WTC11 (cell line): ENCODE measurements around the gene ATP2B2. TPM values are rescaled to one million over a fixed set of nuclear protein-coding genes. Genes with fewer than 3 reads are reported as not detected.

Experiments used
- ATAC-seq: fragments of 200-7000 bp; cut with Tn5 transposase; 2 replicates; pipeline ENCODE4 v1.10.0; 2021; ENCODE audit warnings: mild to moderate bottlenecking, moderate library complexity
- CTCF ChIA-PET: fragments of 300-600 bp; sonication (Branson Sonifier 250); formaldehyde crosslinking; loops from one replicate; lab custom pipeline; 2021; ENCODE audit warnings: antibody characterized with exemption; lab: Charles Lee
- POLR2A ChIA-PET: fragments of 350-600 bp; sonication (Branson Sonifier 250); formaldehyde crosslinking; loops from one replicate; lab custom pipeline; 2021; ENCODE audit warnings: antibody characterized with exemption; lab: Charles Lee
- DNase-seq: peaks from one replicate; pipeline ENCODE4 v3.0.0; 2021; ENCODE audit warnings: low spot score
- H3K27ac Mint-ChIP-seq: 2 replicates; pipeline ENCODE4 v1.8.0; 2021; ENCODE audit warnings: mixed read lengths
- H3K27me3 Mint-ChIP-seq: 2 replicates; pipeline ENCODE4 v1.8.0; 2021; ENCODE audit warnings: low read depth, mild to moderate bottlenecking, moderate library complexity, mixed read lengths
- H3K36me3 Mint-ChIP-seq: 2 replicates; pipeline ENCODE4 v1.8.0; 2021; ENCODE audit warnings: mixed read lengths
- H3K4me1 Mint-ChIP-seq: 2 replicates; pipeline ENCODE4 v1.8.0; 2022; ENCODE audit warnings: mixed read lengths
- H3K4me3 Mint-ChIP-seq: 2 replicates; pipeline ENCODE4 v1.8.0; 2021; ENCODE audit warnings: mild to moderate bottlenecking, moderate library complexity, mixed read lengths
- H3K9me3 Mint-ChIP-seq: 2 replicates; pipeline ENCODE4 v1.8.0; 2021; ENCODE audit warnings: mixed read lengths
- ATF1 ChIP-seq: sonication (generic); formaldehyde crosslinking; IDR thresholded peaks from 2 replicates; pipeline ENCODE4 v1.8.1; 2023; ENCODE audit warnings: mild to moderate bottlenecking, moderate library complexity, missing genetic modification reagents
- CREM ChIP-seq: sonication (generic); formaldehyde crosslinking; IDR thresholded peaks from 2 replicates; pipeline ENCODE4 v1.8.1; 2022; ENCODE audit warnings: mild to moderate bottlenecking, missing genetic modification reagents, moderate library complexity
- CTCF ChIP-seq: fragments of 200-600 bp; IDR thresholded peaks from 2 replicates; pipeline ENCODE4 v1.8.0; 2022; ENCODE audit warnings: antibody characterized with exemption
- ETV6 ChIP-seq: sonication (generic); formaldehyde crosslinking; IDR thresholded peaks from 2 replicates; pipeline ENCODE4 v1.8.1; 2022; ENCODE audit warnings: mild to moderate bottlenecking, missing genetic modification reagents
- FOXJ3 ChIP-seq: sonication (generic); formaldehyde crosslinking; IDR thresholded peaks from 2 replicates; pipeline ENCODE4 v1.9.0; 2021; ENCODE audit warnings: missing genetic modification reagents, mild to moderate bottlenecking, borderline replicate concordance
- FOXP4 ChIP-seq: sonication (generic); formaldehyde crosslinking; IDR thresholded peaks from 2 replicates; pipeline ENCODE4 v1.8.0; 2022; ENCODE audit warnings: mild to moderate bottlenecking, missing genetic modification reagents
- GTF2I ChIP-seq: fragments of 250-450 bp; sonication (Bioruptor Pico); conservative IDR thresholded peaks from 2 replicates; pipeline ENCODE4 v1.4.0; 2021; ENCODE audit warnings: mild to moderate bottlenecking
- HMGA2 ChIP-seq: fragments of 250-450 bp; sonication (Bioruptor Pico); IDR thresholded peaks from 2 replicates; pipeline ENCODE4 v1.4.0; 2021; ENCODE audit warnings: mild to moderate bottlenecking, moderate library complexity
- HMGXB4 ChIP-seq: sonication (generic); formaldehyde crosslinking; IDR thresholded peaks from 2 replicates; pipeline ENCODE4 v1.8.1; 2023; ENCODE audit warnings: mild to moderate bottlenecking, moderate library complexity, missing genetic modification reagents
- IRF1 ChIP-seq: sonication (generic); formaldehyde crosslinking; IDR thresholded peaks from 2 replicates; pipeline ENCODE4 v1.8.0; 2023; ENCODE audit warnings: missing genetic modification reagents
- IRF2 ChIP-seq: sonication (generic); formaldehyde crosslinking; IDR thresholded peaks from 2 replicates; pipeline ENCODE4 v1.8.0; 2022; ENCODE audit warnings: low read depth, missing genetic modification reagents, borderline replicate concordance
- JAZF1 ChIP-seq: fragments of 250-450 bp; sonication (Bioruptor Pico); IDR thresholded peaks from 2 replicates; pipeline ENCODE4 v1.9.0; 2021; ENCODE audit warnings: moderate library complexity, mild to moderate bottlenecking, inconsistent platforms
- MLX ChIP-seq: sonication (generic); formaldehyde crosslinking; IDR thresholded peaks from 2 replicates; pipeline ENCODE4 v1.8.1; 2023; ENCODE audit warnings: mild to moderate bottlenecking, missing genetic modification reagents, moderate library complexity
- NFATC4 ChIP-seq: fragments of 250-450 bp; sonication (Bioruptor Pico); IDR thresholded peaks from 2 replicates; pipeline ENCODE4 v1.9.0; 2021; ENCODE audit warnings: mild to moderate bottlenecking
- STAT6 ChIP-seq: sonication (generic); formaldehyde crosslinking; conservative IDR thresholded peaks from 2 replicates; pipeline ENCODE4 v1.8.1; 2023; ENCODE audit warnings: mild to moderate bottlenecking, low read depth, missing genetic modification reagents, moderate library complexity
- USF2 ChIP-seq: sonication (generic); formaldehyde crosslinking; IDR thresholded peaks from 2 replicates; pipeline ENCODE4 v1.8.1; 2023; ENCODE audit warnings: mild to moderate bottlenecking, missing genetic modification reagents, moderate library complexity
- ZMAT4 ChIP-seq: fragments of 250-450 bp; sonication (Bioruptor Pico); IDR thresholded peaks from 2 replicates; pipeline ENCODE4 v1.9.0; 2021; ENCODE audit warnings: mild to moderate bottlenecking
- ZNF232 ChIP-seq: sonication (generic); formaldehyde crosslinking; IDR thresholded peaks from 2 replicates; pipeline ENCODE4 v1.8.0; 2022; ENCODE audit warnings: mild to moderate bottlenecking, missing genetic modification reagents
- ZNF423 ChIP-seq: fragments of 250-450 bp; sonication (Bioruptor Pico); IDR thresholded peaks from 2 replicates; pipeline ENCODE4 v2.1.2; 2022; ENCODE audit warnings: mild to moderate bottlenecking, moderate library complexity
- total RNA-seq: library from RNA; stranded (reverse); gene quantifications from 3 replicates; pipeline ENCODE4 v1.2.3, GENCODE V29; 2021

Gene ATP2B2
- total RNA-seq, 1 experiment from 2014 or later: 0.48 TPM

GRCh38 chr3:10496121-10496863, 9.1 kb downstream of the ATP2B2 start:
- H3K9me3 Mint-ChIP-seq: no peaks in the 10 kb centered on the region
- DNase-seq (no peak), ATAC-seq (no peak)
- ChIA-PET CTCF (interaction anchor here (0.5 to 1.4 kb wide), 4 partner anchors 9 to 276 kb away, joined by 3 to 5 read pairs (median 4); partner anchors contain the start of gene ATP2B2), POLR2A (no interaction called here)
- no peak overlapping the region for H3K27ac Mint-ChIP-seq
- TF ChIP-seq NFATC4 (CRISPR knock-in tag): no peak
- no peak for TF ChIP-seq ZMAT4 (CRISPR knock-in tag)
- no peak for TF ChIP-seq FOXJ3 (CRISPR knock-in tag)
- no peak for TF ChIP-seq ZNF232 (CRISPR knock-in tag)
- no peak for TF ChIP-seq CREM (CRISPR knock-in tag)
- H3K4me1 Mint-ChIP-seq: peaks cover 2% of the 10 kb centered on the region
- H3K36me3 Mint-ChIP-seq: no peaks in the 10 kb centered on the region
- no peak overlapping the region for H3K4me3 Mint-ChIP-seq
- H3K27me3 Mint-ChIP-seq: no peaks in the 10 kb centered on the region

GRCh38 chr3:10495614-10496013, 9.8 kb downstream of the ATP2B2 start:
- Mint-ChIP-seq H3K4me3 (no peak overlapping the region), H3K4me1 (peaks cover 2% of the 10 kb centered on the region), H3K27ac (no peak overlapping the region), H3K36me3 (no peaks in the 10 kb centered on the region), H3K27me3 (no peaks in the 10 kb centered on the region), H3K9me3 (no peaks in the 10 kb centered on the region)
- TF ChIP-seq ZNF423: no peak
- POLR2A ChIA-PET: no interaction called here
- DNase-seq (no peak), ATAC-seq (no peak)
- CTCF ChIA-PET: interaction anchor here (0.9 to 1.4 kb wide), 3 partner anchors 16 to 277 kb away, joined by 3 to 5 read pairs (median 3); no protein-coding TSS in a partner anchor

- ATAC-seq (peak; percentile 65), DNase-seq (no peak)
- POLR2A ChIA-PET: no interaction called here
- H3K27me3 Mint-ChIP-seq: no peaks in the 10 kb centered on the region
- CTCF ChIA-PET: interaction anchor here (1.2 to 1.4 kb wide), 2 partner anchors 17 to 278 kb away, joined by 3 to 5 read pairs; no protein-coding TSS in a partner anchor
- no peak overlapping the region for H3K4me3 Mint-ChIP-seq
- no peaks in the 10 kb centered on the region for H3K36me3 Mint-ChIP-seq
- H3K4me1 Mint-ChIP-seq: peaks cover 2% of the 10 kb centered on the region
- H3K9me3 Mint-ChIP-seq: no peaks in the 10 kb centered on the region
- no peak overlapping the region for H3K27ac Mint-ChIP-seq
- no peak for TF ChIP-seq JAZF1 (CRISPR knock-in tag)
- no peak for TF ChIP-seq ZMAT4 (CRISPR knock-in tag)
- TF ChIP-seq HMGA2 (CRISPR knock-in tag): no peak
- no peak for TF ChIP-seq HMGXB4 (CRISPR knock-in tag)
- no peak for TF ChIP-seq CTCF
- TF ChIP-seq IRF2: no peak
- no peak for TF ChIP-seq ETV6 (CRISPR knock-in tag)
- no peak for TF ChIP-seq USF2 (CRISPR knock-in tag)
- TF ChIP-seq GTF2I (CRISPR knock-in tag): no peak
- no peak for TF ChIP-seq MLX (CRISPR knock-in tag)
- TF ChIP-seq ATF1 (CRISPR knock-in tag): no peak
- no peak for TF ChIP-seq FOXP4 (CRISPR knock-in tag)
- no peak for TF ChIP-seq ZNF232 (CRISPR knock-in tag)
- TF ChIP-seq STAT6 (CRISPR knock-in tag): no peak
- TF ChIP-seq IRF1: no peak
Observed at GRCh38 chr3:10495003-10495402, 10.4 kb downstream of the ATP2B2 start.
